ENCODE data around the gene ANO1. TPM values are rescaled to one million over a fixed set of nuclear protein-coding genes. Genes with fewer than 3 reads are reported as not detected.

The ANO1 gene
- total RNA-seq, 1 experiment from 2014 or later = 184 TPM

GRCh38 chr11:70055444-70055843, 22.7 kb upstream of the ANO1 start:
- H3F3A ChIP-seq (ENCODE audit: low read length, unreplicated experiment) = no peaks in the 10 kb centered on the region
- DNase-seq (no peak), ATAC-seq (no peak)
- ChIA-PET POLR2A (ENCODE audit: unreplicated experiment) (no interaction called here), CTCF (no interaction called here)
- BruUV-seq (replicated peaks) = no TSS peak
- H3K9ac ChIP-seq (ENCODE audit: low read length) = no peak overlapping the region
- H3K27me3 ChIP-seq (ENCODE audit: low read length) = no peaks in the 10 kb centered on the region
- no peaks in the 10 kb centered on the region for H3K9me3 ChIP-seq (ENCODE audit: low read length)
- no peaks in the 10 kb centered on the region for H3K4me1 ChIP-seq (ENCODE audit: insufficient read depth, low read length)
- H3K4me3 ChIP-seq (ENCODE audit: low read length) = no peak overlapping the region
- TF ChIP-seq, protein P1, sequence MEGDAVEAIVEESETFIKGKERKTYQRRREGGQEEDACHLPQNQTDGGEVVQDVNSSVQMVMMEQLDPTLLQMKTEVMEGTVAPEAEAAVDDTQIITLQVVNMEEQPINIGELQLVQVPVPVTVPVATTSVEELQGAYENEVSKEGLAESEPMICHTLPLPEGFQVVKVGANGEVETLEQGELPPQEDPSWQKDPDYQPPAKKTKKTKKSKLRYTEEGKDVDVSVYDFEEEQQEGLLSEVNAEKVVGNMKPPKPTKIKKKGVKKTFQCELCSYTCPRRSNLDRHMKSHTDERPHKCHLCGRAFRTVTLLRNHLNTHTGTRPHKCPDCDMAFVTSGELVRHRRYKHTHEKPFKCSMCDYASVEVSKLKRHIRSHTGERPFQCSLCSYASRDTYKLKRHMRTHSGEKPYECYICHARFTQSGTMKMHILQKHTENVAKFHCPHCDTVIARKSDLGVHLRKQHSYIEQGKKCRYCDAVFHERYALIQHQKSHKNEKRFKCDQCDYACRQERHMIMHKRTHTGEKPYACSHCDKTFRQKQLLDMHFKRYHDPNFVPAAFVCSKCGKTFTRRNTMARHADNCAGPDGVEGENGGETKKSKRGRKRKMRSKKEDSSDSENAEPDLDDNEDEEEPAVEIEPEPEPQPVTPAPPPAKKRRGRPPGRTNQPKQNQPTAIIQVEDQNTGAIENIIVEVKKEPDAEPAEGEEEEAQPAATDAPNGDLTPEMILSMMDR (conservative IDR thresholded peaks at IDR 0.05; ENCODE audit: low read depth, low read length) = no peak
- TF ChIP-seq EZH2 (IDR thresholded peaks at IDR 0.05; ENCODE audit: low read length, unreplicated experiment) = no peak
- no peak for TF ChIP-seq EZH2phosphoT487 (IDR thresholded peaks at IDR 0.05; ENCODE audit: borderline replicate concordance, low read length)
- no peaks in the 10 kb centered on the region for H3K36me3 ChIP-seq (ENCODE audit: low read depth, low read length)
- H2AFZ ChIP-seq (ENCODE audit: low read length) = no peak overlapping the region
- H3K4me2 ChIP-seq (ENCODE audit: low read length) = no peak overlapping the region
- H3K27ac ChIP-seq (ENCODE audit: low read length) = no peak overlapping the region
- no peaks in the 10 kb centered on the region for H4K20me1 ChIP-seq (ENCODE audit: low read length)
- no peaks in the 10 kb centered on the region for H3K9me2 ChIP-seq (replicated peaks; ENCODE audit: low read length)
- H3K79me2 ChIP-seq (ENCODE audit: low read length) = no peaks in the 10 kb centered on the region
- intact Hi-C loops (cut with micrococcal nuclease) = no loop called here

DNA sequence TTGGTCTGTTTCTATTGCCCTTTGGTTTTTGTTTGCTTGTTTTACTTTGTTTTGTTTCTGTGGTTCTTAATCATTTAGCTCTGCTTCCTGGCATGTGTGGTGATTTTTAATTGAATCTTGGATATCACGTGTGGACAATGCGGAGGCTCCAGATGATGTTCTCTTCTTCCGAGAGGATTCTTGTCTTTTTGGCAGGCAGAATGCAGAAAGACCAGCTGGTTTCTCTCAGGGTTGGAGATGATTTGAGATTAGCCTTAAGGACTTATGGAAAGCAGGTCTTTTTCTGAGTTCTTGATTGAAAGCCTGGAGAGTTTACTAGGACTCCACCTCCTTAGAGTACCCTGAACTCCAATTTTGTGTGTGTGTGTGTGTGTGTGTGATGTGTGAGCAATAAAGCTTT, 21.0 kb upstream of the ANO1 start:
- CTCF ChIA-PET = no interaction called here

GRCh38 chr11:70059971-70060370, 18.1 kb upstream of the ANO1 start:
- no peak for ATAC-seq
- H3K27me3 ChIP-seq (ENCODE audit: low read length) = no peaks in the 10 kb centered on the region
- H3K4me1 ChIP-seq (ENCODE audit: insufficient read depth, low read length) = peaks cover 25% of the 10 kb centered on the region

More for the DNA sequence above, 21.0 kb upstream of the ANO1 start:
- Histone ChIP-seq H3K4me1 (ENCODE audit: insufficient read depth, low read length) (no peaks in the 10 kb centered on the region), H3K9me3 (ENCODE audit: low read length) (no peaks in the 10 kb centered on the region), H3K27me3 (ENCODE audit: low read length) (no peaks in the 10 kb centered on the region), H3K9ac (ENCODE audit: low read length) (no peak overlapping the region), H3K4me2 (ENCODE audit: low read length) (no peak overlapping the region), H3K4me3 (ENCODE audit: low read length) (no peak overlapping the region), H3K36me3 (ENCODE audit: low read depth, low read length) (no peaks in the 10 kb centered on the region), H3K79me2 (ENCODE audit: low read length) (no peaks in the 10 kb centered on the region), H3K9me2 (replicated peaks; ENCODE audit: low read length) (no peaks in the 10 kb centered on the region), H3K27ac (ENCODE audit: low read length) (no peak overlapping the region), H4K20me1 (ENCODE audit: low read length) (no peaks in the 10 kb centered on the region), H2AFZ (ENCODE audit: low read length) (no peak overlapping the region), H3F3A (ENCODE audit: low read length, unreplicated experiment) (no peaks in the 10 kb centered on the region)
- intact Hi-C loops (cut with micrococcal nuclease) = no loop called here
- no peak for DNase-seq
- TF ChIP-seq, protein P1 (conservative IDR thresholded peaks at IDR 0.05; ENCODE audit: low read depth, low read length) = no peak
- TF ChIP-seq EZH2phosphoT487 (IDR thresholded peaks at IDR 0.05; ENCODE audit: borderline replicate concordance, low read length) = no peak
- no peak for TF ChIP-seq EZH2 (IDR thresholded peaks at IDR 0.05; ENCODE audit: low read length, unreplicated experiment)
- ATAC-seq = no peak
- BruUV-seq (replicated peaks) = no TSS peak
- POLR2A ChIA-PET (ENCODE audit: unreplicated experiment) = no interaction called here

More at GRCh38 chr11:70059971-70060370, 18.1 kb upstream of the ANO1 start:
- Histone ChIP-seq H3K36me3 (ENCODE audit: low read depth, low read length) (no peaks in the 10 kb centered on the region), H3K4me2 (ENCODE audit: low read length) (no peak overlapping the region), H3F3A (ENCODE audit: low read length, unreplicated experiment) (no peaks in the 10 kb centered on the region), H3K9me3 (ENCODE audit: low read length) (no peaks in the 10 kb centered on the region), H4K20me1 (ENCODE audit: low read length) (no peaks in the 10 kb centered on the region), H3K9ac (ENCODE audit: low read length) (no peak overlapping the region), H2AFZ (ENCODE audit: low read length) (no peak overlapping the region), H3K9me2 (replicated peaks; ENCODE audit: low read length) (no peaks in the 10 kb centered on the region), H3K79me2 (ENCODE audit: low read length) (no peaks in the 10 kb centered on the region), H3K27ac (ENCODE audit: low read length) (no peak overlapping the region), H3K4me3 (ENCODE audit: low read length) (no peak overlapping the region)
- no peak for DNase-seq
- BruUV-seq (replicated peaks) = no TSS peak
- CTCF ChIA-PET = no interaction called here
- POLR2A ChIA-PET (ENCODE audit: unreplicated experiment) = no interaction called here
- TF ChIP-seq, protein P1 (conservative IDR thresholded peaks at IDR 0.05; ENCODE audit: low read depth, low read length) = no peak
- TF ChIP-seq EZH2phosphoT487 (IDR thresholded peaks at IDR 0.05; ENCODE audit: borderline replicate concordance, low read length) = no peak
- intact Hi-C loops (cut with micrococcal nuclease) = no loop called here

All from PC-3 (cell line).